T-helper 2 cell treated with Interferon-gamma antibody and Interleukin-4, amounts not matched to agents 100 ng/mL and 5 ng/mL, for 36 hours (primary cell): ENCODE data around the gene SELENOW. TPM values are rescaled to one million over a fixed set of nuclear protein-coding genes. Genes with fewer than 3 reads are reported as not detected.
"Not testable (repeated sequence)": the region's sequence is repeated elsewhere in the genome, so short reads cannot be mapped to it uniquely, and the experiment has no call there.

Experiments
- intact Hi-C: fragments of 100-400 bp; cut with micrococcal nuclease; formaldehyde crosslinking; loops from one replicate; pipeline ENCODE4 v1.15.1; 2023
- total RNA-seq: library from RNA; stranded (reverse); gene quantifications from 2 replicates; pipeline ENCODE4 v1.2.3, GENCODE V29; 2022

The SELENOW gene
- total RNA-seq, 1 donor from 2014 or later: 95.1 TPM

DNA sequence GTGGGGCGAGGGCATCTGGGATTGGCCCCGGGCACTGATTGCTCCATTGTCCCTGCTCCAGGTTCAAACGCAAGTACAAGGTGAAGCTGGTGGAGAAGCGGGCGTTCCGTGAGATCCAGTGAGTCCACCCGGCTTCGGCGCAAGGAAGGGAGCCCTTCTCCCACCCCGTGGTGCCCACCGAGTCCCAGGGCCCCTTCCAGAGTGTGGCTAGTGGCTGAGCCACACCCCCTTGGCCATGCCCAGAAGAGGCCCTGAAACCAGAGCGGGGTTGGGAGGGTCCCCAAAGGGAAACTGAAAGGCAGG lies 21.9 kb upstream of the SELENOW start:
- intact Hi-C loops: no loop called here

DNA sequence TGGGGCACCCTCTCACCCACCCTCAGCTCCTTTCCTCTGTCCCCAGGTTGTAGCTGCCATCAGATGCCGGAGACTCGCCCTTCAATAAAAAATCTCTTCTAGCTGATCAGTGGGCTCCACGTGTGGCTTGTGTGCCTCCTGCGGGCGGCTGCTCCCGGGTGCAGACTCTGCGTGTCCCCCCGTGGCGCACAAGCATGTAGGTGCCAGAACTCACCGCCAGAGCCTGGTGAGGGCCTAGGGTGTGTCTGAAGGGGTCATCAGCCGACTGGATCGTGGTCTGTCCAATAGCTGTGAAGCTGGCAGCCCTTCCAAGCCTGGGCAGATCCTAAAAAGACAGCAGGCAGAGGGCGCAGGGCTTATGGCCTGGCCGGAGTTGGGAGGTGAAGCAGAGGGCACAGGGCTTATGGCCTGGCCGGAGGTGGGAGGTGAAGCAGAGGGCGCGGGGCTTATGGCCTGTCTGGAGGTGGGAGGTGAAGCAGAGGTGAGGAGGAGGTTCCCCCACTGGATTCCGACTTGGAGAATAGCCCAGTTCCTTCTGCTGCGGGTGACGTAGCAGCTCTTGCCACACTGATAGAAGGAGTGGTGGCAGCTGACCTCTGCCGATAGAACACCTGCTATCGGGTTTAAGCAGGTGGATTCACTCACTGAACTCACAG lies 21.4 kb upstream of the SELENOW start:
- intact Hi-C loops: no loop called here

DNA sequence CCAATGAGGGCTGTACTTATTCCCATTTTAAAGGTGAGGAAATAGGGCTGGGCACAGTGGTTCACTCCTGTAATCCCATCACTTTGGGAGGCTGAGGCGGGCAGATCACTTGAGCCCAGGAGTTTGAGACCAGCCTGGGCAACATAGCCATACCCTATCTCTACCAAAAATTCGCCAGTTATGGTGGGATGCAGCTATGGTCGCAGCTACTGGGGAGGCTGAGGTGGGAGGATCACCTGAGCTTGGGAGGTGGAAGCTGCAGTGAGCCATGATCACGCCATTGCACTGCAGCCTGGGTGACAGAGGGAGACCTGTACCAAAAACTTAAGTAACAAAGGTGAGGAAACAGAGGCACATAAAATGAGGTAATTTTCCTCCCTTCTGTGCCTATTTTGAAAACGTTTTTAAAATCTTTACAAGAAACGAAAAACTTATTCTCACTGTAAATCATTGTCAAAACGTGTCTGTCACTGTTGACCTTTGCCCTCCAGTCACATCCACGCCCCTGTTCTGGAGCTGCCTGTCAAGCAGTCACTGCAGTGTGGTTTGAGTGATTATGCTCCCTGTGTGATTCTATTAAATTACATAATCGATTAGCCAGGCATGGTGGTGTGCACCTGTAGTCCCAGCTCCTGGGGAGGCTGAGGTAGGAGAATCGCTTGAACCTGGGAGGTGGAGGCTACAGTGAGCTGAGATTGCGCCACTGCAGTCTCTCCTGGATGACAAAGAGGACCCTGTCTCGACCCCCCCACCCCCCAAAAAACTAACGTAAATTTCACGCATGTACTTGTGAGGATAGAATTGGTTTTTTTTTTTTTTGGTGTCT lies 20.7 kb upstream of the SELENOW start:
- intact Hi-C loops: no loop called here

DNA sequence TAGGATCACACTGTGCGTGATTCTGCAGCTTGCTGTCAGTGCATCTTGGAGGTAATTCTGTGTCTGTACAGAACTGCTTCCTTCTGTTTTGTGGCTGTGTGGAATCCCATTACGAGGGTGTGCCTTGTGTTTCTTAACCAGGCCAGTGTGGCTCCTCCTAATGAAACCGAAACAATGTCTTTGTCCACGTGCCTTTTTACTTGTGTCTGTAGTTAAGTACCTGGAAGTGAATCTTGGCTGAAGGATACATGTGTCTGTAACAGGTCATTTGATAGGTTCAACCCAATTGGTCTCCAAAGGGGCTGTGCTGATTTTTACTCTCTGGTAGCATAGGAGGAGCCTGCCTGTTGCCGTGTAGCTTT lies 20.1 kb upstream of the SELENOW start:
- intact Hi-C loops: no loop called here

DNA sequence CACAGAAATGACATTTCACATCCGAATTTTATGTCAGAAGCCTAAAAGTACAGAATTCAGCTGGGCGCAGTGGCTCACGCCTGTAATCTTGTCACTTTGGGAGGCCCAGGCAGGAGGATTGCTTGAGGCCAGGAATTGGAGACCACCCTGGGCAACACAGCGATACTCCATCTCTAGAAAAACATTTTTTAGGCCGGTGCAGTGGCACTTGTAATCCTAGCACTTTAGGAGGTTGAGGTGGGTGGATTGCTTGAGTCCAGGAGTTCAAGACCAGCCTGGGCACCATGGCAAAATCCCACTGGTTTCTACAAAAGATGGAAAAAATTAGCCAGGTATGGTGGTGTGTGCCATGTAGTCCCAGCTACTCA lies 17.9 kb upstream of the SELENOW start:
- intact Hi-C loops: no loop called here

DNA sequence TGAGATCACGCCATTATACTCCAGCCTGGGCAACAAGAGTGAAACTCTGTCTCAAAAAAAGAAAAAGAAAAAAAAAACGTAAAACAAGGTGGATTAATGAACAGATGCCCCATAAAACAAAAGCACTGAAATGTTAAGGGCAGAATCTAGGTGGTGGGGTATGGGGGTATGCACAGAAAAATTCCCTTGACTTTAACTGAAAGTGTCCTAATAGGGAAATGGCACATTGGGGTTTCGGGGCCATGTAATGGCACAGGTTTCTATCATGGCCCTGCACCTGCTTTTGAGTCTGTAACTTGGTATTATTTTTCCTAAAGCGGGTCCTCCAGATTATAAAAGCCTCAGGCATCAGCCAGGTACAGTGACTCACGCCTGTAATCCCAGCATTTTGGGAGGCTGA lies 16.9 kb upstream of the SELENOW start:
- intact Hi-C loops: no loop called here

DNA sequence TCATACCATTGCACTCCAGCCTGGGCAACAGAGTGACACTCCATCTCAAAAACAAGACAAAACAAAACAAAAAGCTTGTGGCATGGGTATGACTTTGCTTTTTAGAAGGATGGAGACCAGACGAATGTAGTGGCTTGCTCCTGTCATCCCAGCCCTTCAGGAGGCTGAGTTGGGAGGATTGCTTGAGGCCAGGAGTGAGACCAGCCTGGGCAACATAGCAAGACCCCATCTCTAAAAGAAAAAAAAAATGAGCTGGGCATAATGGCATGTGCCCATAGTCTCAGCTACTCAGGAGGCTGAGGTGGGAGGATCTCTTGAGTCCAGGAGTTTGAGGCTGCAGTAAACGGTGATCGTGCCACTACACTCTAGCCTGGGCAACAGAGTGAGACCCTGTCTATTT lies 16.4 kb upstream of the SELENOW start:
- intact Hi-C loops: no loop called here

DNA sequence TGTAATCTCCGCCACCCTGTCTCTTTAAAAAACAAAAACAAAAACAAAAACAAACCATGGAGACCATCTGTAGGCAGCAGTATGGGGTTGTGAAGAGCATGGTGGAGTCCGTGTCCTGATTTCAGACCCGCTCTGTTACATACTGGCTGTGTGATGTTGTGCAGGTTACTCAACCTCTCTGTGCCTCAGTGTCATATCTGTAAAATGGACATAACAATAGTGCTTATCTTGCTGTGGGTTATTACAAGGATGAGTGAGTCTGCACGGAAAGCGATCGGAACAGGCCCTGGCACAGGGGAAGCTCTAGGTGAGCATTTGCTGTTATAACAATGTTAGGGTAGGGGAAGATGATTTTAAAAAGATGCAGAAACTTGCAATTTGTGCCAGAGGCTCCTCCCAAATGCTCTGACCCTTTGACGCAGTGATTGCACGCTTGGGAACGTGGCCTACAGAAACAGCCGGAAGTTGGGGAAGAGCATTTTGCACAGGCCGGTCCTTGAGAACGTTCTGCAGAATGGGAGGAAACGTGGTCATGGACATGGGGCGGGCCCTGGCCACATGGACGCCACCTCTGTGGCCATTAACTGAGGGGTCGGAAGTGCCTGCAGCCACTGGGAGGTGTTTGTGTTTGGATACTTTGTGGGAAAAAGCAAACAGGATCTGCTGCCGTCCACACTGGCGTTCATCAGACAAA lies 15.7 kb upstream of the SELENOW start:
- intact Hi-C loops: no loop called here

DNA sequence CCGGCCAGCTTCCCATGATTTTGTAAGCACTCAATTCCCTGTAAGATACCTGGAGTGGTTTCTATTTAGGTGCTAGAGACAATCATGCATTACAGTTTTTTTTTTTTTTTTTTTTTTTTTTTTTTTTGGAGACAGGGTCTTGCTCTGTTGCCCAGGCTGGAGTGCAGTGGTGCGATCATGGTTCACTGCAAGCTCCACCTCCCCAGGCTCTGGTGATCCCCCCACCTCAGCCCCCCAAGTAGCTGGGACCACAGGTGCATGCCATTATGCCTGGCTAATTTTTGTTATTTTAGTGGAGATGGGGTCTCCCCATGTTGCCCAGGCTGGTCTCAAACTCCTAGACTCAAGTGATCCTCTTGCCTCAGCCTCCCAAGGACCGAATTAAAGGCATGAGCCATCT lies 13.8 kb upstream of the SELENOW start:
- intact Hi-C loops: not testable (repeated sequence)

DNA sequence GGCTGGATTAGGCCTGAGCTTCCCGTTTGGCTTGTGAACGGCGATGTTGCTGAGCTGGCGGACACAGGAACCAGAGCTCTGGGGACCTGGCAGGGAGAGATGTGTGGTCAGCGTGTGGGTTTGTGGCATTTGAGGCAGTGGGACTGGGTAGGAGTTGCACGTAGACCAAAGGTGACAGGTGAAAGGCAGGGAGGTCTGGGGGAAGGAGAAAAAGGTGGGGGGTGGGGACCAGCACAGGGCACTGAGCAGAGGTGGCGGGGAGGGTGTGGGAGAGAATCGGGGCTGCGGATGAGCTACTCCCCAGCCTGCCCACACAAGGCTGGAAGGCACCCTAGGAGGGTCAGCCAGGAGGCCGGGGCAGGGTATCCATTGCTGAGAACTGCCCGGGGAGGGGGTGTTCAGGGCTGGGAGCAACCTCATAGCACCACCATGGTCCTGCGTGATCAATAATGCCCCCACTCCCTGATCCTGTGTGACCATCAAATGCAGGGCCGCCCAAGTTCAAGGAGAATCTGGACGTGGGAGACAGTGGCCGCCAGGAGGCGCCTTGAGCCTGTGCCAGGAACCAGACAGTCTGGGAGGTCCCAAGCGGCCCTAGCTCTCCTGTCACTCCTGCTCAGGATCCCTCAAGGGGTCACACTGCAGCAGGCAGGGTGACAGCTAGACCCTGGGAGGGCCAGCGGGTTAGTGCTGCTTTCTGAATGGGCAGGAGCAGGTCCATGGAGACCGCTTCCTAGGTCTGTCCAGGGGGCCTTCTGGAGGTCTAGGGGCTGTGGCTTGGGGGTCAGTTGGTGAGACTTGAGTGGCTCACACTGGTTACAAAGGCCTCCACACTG lies 12.8 kb upstream of the SELENOW start:
- intact Hi-C loops: no loop called here

DNA sequence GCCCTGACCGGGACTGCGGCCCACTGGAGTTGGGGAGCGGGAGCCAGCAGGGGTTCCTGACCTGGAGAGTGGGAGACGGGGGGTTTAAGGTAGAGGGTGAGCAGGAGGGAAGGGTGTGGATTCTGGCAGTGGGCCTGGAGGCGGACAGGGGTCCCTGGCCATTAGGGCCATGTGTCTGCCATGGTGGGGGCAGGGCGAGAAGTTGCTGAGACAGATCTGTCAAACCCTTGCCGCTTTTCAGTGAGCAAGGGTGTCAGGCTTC lies 12.2 kb upstream of the SELENOW start:
- intact Hi-C loops: no loop called here

DNA sequence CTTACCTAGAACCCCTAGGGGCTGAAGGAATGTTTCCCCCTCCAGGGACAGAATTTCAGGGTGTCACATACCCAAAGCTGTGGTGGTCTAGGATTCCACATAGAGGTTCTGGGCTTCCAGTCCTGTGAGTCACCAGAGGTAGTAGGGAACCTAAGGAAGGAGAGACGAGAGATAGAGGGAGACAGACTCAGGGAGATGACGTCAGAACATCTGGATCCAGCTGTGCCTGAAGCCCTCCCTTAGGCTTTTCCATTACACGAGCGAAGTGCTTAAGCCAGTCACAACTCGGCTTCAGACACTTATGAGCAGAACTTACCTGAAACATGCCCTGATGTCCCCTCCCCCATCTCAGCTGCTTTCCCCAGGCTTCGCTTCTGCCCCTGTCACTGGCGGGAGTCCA lies 11.8 kb upstream of the SELENOW start:
- intact Hi-C loops: no loop called here

DNA sequence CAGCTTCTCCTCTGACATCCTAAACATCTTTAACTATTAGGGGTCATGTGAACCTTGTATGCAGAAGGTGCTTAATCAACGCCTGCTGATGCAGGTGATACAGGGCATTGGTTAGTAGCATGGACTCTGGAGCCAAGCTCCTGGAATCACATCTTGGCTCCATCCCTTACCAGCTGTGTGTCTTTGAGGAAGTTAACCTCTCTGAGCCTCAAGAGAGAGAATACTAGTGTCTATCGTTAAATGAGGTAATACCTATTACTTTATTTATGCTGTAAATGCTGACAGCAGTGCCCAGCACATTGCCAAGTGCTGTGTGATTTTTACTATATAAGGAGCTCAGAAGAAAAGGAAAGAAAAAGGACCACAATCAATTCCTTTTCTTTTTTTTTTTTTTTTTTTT lies 11.2 kb upstream of the SELENOW start:
- intact Hi-C loops: no loop called here

DNA sequence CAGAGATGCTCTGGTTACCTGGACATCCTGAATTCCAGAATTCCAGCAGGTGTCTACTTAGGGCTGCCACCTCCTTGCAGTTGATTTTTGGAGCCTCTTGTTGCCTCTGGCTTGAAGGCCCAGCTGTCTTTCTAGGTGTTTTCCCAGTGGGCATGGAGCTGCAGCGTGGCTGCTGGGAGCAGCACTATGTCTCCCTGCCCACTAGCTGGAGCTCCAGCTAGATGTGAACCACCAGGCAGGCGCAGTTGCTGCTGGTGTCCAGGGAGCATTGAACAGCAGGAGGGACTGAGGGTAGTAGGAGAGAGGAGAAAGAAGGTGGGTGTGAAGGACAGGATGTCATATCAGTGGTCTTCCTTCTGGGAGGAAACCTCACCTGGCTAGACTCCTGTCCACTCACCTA lies 9.9 kb upstream of the SELENOW start:
- intact Hi-C loops: no loop called here

DNA sequence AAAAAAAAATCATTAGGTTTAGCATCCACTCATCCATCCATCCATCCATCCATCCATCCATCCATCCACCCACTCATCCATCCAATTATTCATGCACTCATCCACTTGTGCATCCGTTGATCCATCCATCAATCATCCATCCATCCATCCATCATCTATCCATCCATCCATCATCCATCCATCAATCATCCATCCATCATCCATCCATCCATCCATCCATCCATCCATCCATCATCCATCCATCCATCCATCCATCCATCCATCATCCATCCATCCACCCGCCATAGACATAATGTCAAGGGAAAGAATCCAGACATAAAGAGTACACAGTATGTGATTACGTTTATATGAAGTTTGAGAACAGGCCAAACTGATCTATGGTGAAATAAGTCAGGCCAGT lies 9.0 kb upstream of the SELENOW start:
- intact Hi-C loops: no loop called here

DNA sequence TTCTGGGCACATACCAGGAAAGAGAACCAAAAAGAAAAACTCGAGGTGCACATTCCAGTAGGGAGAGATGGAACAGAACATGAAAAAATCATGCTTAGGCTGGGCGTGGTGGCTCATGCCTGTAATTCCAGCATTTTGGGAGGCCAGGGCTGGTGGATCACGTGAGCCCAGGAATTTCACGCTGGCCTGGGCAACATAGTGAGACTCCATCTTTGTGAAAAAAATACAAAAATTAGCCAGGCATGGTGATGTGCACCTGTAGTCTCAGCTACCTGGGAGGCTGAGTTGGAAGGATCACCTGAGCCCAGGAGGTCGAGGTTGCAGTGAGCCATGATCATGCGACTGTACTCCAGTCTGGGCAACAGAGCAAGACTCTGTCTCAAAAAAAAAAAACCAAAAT lies 7.2 kb upstream of the SELENOW start:
- intact Hi-C loops: not testable (repeated sequence)

DNA sequence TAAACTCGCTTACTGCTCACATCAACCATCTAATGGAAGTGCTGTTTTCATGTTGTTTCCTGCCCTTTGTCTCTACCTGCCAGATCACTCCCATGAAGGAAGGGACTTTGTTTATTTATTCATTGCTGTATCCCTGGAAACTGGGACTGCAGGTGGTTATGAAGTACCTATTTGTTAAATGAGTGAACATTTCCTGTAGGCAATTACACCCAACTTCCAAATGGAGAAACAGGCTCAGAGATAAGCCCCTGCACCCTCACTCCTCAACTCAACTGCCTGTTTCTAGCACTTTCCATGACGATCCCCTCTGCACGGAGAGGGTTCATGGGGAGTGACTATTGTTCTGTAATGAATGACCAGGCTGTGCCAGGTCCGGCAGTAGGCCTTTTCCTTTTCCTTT lies 1.9 kb upstream of the SELENOW start:
- intact Hi-C loops: no loop called here

DNA sequence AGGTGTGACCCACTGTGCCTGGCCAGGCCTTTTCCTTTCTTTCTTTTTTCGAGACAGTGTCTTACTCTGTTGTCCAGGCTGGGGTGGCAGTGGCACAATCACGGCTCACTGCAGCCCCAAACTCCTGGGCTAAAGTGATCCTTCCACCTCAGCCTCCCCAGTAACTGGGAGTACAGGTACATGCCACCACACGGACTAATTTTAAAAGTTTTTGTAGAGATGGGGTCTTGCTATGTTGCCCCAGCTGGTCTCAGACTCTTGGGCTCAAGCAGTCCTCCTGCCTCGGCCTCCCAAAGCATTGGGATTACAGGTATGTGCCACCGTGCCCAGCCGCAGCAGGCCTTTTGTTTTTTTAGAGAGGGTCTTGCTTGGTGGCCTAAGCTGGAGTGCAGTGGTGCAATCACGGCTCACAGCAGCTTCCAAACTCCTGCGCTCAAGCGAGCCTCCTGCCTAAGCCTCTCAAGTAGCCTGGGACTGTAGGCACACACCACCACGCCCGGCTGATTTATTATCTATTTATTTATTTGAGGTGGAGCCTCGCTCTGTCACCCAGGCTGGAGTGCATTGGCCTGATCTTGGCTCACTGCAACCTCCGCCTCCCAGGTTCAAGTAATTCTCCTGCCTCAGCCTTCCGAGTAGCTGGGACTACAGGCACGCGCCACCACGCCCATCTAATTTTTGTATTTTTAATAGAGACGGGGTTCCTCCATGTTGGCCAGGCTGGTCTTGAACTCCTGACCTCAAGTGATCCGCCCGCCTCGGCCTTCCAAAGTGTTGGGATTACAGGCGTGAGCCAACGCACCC lies 1.1 kb upstream of the SELENOW start:
- intact Hi-C loops: loop anchor here (2.0 kb wide), 1 partner anchor 33 kb away; the partner anchor contains the start of gene NOP53

DNA sequence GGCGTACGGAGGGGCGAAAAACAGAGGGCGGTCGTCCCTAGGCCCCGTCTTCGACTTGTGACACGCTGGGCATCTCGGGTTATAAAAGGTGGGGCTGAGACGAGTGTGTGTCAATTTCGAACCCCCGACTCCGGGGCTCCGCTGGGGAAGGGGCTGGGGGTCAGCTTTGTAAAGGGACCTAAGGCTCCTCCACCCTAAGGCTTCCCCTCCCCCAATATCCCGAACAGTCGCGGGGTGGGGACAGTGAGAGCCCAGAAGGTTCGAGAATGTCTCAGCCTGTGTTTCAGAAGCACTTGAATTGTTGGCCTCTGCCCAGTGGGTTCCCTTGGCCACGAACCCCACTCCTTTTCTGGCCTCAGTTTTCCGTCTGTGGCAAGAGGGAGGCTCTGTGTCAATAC lies 450 bp downstream of the SELENOW start:
- intact Hi-C loops: loop anchor here (2.0 kb wide), 1 partner anchor 34 kb away; the partner anchor contains the start of gene NOP53

DNA sequence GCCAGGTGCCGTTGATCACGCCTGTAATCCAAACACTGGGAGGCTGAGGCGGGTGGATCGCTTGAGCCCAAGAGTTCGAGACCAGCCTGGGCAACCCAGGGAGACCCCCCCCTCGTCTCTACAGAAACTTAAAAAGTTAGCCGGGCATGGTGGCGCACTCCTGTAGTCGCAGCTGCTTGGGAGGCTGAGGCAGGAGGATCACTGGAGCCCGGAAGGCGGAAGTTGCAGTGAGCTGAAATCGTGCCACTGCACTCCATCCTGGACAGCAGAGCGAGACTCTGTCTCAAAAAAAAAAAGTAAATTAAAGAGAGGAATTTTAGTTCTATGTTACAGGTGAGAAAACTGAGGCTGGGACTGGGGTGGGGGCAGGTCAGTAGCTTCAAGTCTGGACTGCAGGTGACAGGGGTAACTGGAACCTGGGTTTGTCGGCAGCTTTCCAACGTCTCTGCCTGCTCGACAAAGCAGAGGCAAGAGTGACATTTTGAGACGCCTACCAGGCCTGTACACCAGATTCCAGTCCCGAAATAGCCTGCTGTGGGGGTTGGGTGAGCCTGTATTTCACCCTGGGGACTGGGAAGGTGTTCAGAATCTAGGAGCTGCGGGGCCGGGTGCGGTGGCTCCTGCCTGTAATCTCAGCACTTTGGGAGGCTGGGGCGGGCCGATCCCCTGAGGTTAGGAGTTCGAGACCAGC lies 1.2 kb downstream of the SELENOW start:
- intact Hi-C loops: loop anchor here (2.0 kb wide), 1 partner anchor 35 kb away; the partner anchor contains the start of gene NOP53

DNA sequence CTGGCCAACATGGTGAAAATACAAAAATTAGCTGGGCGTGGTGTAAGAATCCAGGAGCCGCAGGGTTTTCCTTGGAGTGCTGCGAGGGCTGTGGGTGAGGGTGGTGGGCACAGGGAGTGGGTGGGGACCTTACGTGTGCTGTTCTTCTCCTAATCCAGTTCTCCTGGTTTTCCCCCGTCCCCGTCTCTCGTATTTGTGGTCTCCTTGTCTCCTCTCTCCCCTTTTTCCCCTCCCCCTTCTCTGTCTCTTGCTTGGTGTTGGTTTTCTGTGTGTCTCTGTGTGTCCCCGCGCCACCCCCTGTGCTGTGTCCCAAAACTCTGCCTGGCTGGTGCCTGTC lies 1.7 kb downstream of the SELENOW start:
- intact Hi-C loops: no loop called here
